ENCODE results near the gene CASP2.

The CASP2 gene

DNA sequence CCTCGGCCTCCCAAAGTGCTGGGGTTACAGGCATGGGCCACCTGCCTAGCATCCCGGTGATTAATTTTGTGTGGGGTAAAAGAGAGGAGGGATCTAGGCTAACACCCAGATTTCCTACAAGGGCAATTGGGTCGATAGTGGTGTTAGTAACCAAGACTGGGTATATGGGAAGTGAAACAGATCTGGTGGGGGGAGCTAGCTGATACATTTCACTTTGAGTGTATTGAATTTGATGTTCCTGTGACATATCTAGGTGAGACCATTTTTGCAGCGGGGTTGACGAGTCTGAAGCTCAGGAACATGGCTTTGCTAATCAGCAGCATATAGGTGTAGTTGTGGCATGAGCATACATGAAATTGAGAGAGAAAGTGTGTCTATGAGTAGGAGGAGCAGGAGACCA lies 39.8 kb downstream of the CASP2 start:
- H3K4me3 ChIP-seq (replicated peaks; ENCODE audit: insufficient read depth, low read length): no peak overlapping the region

DNA sequence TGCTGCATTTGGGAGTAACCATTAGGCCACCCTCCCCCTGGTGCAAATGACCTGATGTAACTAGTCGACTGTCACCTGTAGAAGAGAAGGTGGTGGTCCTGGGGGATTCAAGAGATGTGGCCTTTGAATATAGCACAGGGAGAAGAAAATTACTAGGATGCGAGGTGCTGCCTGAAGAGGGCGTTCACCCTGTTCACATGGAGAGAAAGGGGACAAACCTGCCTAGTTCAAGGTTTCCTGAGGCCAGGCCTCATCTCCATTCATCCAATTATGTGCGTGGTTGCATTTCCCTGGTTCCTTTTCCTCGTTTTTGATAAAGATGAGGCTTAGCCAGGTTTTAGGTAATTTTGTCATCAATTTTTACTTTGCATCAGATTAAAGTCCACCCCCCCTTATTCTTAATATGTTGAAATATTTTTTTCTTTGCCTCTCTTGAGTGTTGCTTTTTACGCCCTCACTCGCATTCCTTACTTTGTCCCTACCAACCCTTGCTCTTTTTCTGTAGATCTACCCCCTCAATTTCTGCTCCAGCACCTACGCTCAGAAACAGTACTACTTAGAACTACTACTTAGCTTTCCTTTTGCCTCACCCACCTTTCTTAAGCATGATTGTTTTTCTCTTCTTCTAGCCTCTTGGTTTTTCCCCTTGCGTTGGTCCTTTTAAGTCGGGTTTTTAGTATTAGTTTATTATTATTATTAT lies 41.5 kb downstream of the CASP2 start:
- DNase-seq (ENCODE audit: low read depth in 1 of 2, low spot score in 1 of 2): no peak

More for the DNA sequence above, 39.8 kb downstream of the CASP2 start:
- no peaks in the 10 kb centered on the region for H3K27me3 ChIP-seq (ENCODE audit: insufficient read depth, poor library complexity, severe bottlenecking)
- TF ChIP-seq, protein P1, sequence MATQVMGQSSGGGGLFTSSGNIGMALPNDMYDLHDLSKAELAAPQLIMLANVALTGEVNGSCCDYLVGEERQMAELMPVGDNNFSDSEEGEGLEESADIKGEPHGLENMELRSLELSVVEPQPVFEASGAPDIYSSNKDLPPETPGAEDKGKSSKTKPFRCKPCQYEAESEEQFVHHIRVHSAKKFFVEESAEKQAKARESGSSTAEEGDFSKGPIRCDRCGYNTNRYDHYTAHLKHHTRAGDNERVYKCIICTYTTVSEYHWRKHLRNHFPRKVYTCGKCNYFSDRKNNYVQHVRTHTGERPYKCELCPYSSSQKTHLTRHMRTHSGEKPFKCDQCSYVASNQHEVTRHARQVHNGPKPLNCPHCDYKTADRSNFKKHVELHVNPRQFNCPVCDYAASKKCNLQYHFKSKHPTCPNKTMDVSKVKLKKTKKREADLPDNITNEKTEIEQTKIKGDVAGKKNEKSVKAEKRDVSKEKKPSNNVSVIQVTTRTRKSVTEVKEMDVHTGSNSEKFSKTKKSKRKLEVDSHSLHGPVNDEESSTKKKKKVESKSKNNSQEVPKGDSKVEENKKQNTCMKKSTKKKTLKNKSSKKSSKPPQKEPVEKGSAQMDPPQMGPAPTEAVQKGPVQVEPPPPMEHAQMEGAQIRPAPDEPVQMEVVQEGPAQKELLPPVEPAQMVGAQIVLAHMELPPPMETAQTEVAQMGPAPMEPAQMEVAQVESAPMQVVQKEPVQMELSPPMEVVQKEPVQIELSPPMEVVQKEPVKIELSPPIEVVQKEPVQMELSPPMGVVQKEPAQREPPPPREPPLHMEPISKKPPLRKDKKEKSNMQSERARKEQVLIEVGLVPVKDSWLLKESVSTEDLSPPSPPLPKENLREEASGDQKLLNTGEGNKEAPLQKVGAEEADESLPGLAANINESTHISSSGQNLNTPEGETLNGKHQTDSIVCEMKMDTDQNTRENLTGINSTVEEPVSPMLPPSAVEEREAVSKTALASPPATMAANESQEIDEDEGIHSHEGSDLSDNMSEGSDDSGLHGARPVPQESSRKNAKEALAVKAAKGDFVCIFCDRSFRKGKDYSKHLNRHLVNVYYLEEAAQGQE (IDR thresholded peaks at IDR 0.05; ENCODE audit: insufficient replicate concordance, low read depth): no peak
- TF ChIP-seq GABPA (IDR thresholded peaks at IDR 0.05; ENCODE audit: low read depth) (no peak), SPI1 (IDR thresholded peaks at IDR 0.05; ENCODE audit: borderline replicate concordance, low read depth) (no peak), POLR2AphosphoS5 (IDR thresholded peaks at IDR 0.05; ENCODE audit: low read depth) (no peak)
- TF ChIP-seq, protein P2, sequence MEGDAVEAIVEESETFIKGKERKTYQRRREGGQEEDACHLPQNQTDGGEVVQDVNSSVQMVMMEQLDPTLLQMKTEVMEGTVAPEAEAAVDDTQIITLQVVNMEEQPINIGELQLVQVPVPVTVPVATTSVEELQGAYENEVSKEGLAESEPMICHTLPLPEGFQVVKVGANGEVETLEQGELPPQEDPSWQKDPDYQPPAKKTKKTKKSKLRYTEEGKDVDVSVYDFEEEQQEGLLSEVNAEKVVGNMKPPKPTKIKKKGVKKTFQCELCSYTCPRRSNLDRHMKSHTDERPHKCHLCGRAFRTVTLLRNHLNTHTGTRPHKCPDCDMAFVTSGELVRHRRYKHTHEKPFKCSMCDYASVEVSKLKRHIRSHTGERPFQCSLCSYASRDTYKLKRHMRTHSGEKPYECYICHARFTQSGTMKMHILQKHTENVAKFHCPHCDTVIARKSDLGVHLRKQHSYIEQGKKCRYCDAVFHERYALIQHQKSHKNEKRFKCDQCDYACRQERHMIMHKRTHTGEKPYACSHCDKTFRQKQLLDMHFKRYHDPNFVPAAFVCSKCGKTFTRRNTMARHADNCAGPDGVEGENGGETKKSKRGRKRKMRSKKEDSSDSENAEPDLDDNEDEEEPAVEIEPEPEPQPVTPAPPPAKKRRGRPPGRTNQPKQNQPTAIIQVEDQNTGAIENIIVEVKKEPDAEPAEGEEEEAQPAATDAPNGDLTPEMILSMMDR (IDR thresholded peaks at IDR 0.05; ENCODE audit: insufficient read depth, low read length): no peak
- DNase-seq (ENCODE audit: low read depth in 1 of 2, low spot score in 1 of 2): no peak
- no peak overlapping the region for H3K27ac ChIP-seq (replicated peaks)

DNA sequence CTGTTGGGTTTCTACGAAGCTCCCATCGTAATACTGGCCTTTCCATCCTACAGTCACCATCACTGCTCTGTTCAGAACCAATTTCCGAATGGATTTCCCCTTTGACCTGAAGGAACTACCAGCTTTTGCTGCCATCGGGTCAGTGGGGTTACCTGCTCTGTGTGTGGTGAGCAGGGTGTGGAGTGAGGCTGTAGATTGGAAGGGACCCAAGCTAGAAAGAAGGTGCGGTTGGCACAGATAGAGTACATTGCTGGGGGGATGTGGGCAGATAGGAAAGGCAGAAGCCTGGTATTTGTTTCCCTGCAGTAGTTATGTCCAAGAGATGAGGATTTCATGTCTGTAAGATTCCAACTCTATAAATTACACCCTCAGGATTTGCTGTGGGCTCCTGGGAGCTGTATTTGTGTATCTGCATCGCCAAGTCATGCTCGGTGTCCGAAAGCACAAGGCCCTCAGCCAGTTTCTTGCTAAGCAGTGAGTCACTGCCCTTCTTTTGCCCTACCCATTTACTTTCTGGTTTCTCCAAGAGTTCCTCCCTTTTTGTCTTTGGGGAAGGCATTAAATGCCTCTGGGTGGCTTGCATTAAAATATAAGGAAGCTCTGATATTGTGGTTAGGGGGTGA lies 43.1 kb downstream of the CASP2 start:
- TF ChIP-seq GABPA (IDR thresholded peaks at IDR 0.05; ENCODE audit: low read depth) (no peak), SPI1 (IDR thresholded peaks at IDR 0.05; ENCODE audit: borderline replicate concordance, low read depth) (0 out of 2 replicates have a peak, but pooled peaks have one; percentile 10)
- no peak overlapping the region for H3K27ac ChIP-seq (replicated peaks)
- no peaks in the 10 kb centered on the region for H3K27me3 ChIP-seq (ENCODE audit: insufficient read depth, poor library complexity, severe bottlenecking)
- H3K4me3 ChIP-seq (replicated peaks; ENCODE audit: insufficient read depth, low read length): no peak overlapping the region
- no peak for DNase-seq (ENCODE audit: low read depth in 1 of 2, low spot score in 1 of 2)

More for the DNA sequence above, 41.5 kb downstream of the CASP2 start:
- Histone ChIP-seq H3K27me3 (ENCODE audit: insufficient read depth, poor library complexity, severe bottlenecking) (no peaks in the 10 kb centered on the region), H3K27ac (replicated peaks) (no peak overlapping the region), H3K4me3 (replicated peaks; ENCODE audit: insufficient read depth, low read length) (no peak overlapping the region)
- TF ChIP-seq, protein P1 (IDR thresholded peaks at IDR 0.05; ENCODE audit: insufficient replicate concordance, low read depth): no peak
- TF ChIP-seq SPI1 (IDR thresholded peaks at IDR 0.05; ENCODE audit: borderline replicate concordance, low read depth): no peak

DNA sequence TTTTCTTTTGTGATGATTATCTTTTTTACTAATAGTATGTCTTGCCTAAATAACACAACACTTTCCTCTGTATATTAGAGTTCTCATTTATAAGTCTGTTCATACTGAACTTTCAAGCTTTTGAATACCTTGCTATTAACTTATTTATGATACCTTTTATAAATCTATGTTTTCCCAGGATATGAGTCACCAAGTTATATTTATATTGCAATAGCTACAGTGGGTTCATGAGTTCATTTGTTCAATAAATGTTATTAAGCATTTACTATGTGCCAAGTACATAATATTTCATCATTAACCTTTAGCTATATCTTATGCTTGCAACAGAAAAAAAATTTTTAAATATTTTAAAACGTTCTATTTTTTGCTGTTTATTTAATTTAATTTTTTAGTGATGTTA lies 46.1 kb downstream of the CASP2 start:
- TF ChIP-seq SPI1 (IDR thresholded peaks at IDR 0.05; ENCODE audit: borderline replicate concordance, low read depth) (no peak), GABPA (IDR thresholded peaks at IDR 0.05; ENCODE audit: low read depth) (no peak), POLR2AphosphoS5 (IDR thresholded peaks at IDR 0.05; ENCODE audit: low read depth) (no peak)
- TF ChIP-seq, protein P2 (IDR thresholded peaks at IDR 0.05; ENCODE audit: insufficient read depth, low read length): no peak
- TF ChIP-seq, protein P1 (IDR thresholded peaks at IDR 0.05; ENCODE audit: insufficient replicate concordance, low read depth): no peak
- Histone ChIP-seq H3K4me3 (replicated peaks; ENCODE audit: insufficient read depth, low read length) (no peak overlapping the region), H3K27ac (replicated peaks) (no peak overlapping the region), H3K27me3 (ENCODE audit: insufficient read depth, poor library complexity, severe bottlenecking) (no peaks in the 10 kb centered on the region)
- DNase-seq (ENCODE audit: low read depth in 1 of 2, low spot score in 1 of 2): no peak

Measured in HL-60 (cell line).